Hematopoietic multipotent progenitor cell treated with erythropoietin and hydrocortisone succinate and interleukin-3 and kit ligand, for 17 days (in vitro differentiated cells): Measurements from ENCODE around the gene TUBG2.
"Not testable (repeated sequence)": the region's sequence is repeated elsewhere in the genome, so short reads cannot be mapped to it uniquely, and the experiment has no call there.

Source experiments
- DNase-seq: peaks from one replicate; pipeline ENCODE4 v3.0.0-alpha.2; 2015; ENCODE audit warnings: low spot score

TUBG2 gene

GRCh38 chr17:42653179-42654124, 5.6 kb upstream of the TUBG2 start:
- DNase-seq, result no peak

GRCh38 chr17:42655528-42655927, 3.6 kb upstream of the TUBG2 start:
- DNase-seq, result no peak

- no peak for DNase-seq
Measured at GRCh38 chr17:42657824-42658588, 1.1 kb upstream of the TUBG2 start.

DNA sequence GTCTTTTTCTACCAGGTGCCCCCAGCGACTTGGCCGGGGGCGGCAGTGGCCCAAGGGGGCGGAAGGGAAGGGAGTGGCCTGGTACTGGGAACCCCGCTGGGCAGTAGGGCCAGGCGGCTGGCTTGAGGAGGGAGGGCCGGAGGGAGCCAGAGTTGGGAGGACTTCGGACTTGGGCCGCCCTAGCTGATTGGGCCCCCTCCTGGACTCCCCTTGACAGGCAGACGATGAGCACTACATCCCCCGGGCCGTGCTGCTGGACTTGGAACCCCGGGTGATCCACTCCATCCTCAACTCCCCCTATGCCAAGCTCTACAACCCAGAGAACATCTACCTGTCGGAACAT, 819 bp downstream of the TUBG2 start:
- DNase-seq, result not testable (repeated sequence)

DNA sequence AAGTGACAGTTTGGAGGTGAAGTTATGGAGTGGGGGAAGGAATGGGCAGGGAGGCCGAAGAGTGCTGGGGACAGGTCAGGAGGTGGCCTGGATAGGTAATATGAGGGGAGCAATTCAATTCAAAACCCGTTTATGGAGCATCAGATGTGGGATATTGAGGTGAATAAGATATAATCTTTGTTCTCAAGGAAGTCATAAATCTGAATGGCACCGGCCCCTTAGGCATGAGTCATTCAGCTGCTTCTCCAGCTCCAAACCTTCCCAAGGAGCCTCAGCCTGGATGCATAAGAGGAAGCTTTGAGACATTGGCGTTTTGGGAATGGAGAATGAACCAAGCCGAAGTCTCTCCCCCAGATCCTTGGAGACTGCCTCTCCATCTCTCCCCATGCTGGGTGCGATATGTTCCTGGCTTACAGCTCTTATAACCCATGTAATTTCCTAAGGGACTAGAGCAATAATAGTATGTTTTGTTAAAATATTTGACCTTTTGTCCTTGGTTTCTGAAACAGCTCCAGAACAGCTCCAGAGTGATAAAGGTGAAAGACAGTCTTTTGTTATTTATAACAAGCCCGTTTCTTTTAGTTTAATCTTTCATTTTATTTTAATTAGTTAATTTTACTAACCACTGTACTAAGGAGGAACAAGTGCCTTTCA, 1.7 kb downstream of the TUBG2 start:
- no peak for DNase-seq

DNA sequence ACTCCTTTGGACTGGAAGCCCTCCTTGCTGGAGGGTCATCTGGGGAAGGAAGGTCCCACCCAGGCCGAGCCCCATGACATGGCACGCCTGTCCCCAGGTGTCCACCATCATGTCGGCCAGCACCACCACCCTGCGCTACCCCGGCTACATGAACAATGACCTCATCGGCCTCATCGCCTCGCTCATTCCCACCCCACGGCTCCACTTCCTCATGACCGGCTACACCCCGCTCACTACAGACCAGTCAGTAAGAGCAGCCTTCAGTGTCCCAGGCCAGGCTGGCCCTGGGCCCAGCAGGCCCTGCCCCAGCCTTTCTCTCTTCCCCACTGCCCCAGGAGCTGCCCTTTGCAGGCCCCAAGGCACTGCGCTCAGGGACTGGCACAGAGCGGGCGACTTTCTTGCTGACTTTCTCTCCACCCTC, 6.5 kb downstream of the TUBG2 start:
- no peak for DNase-seq

- DNase-seq, result not testable (repeated sequence)
Measured at GRCh38 chr17:42666126-42666525, 7.0 kb downstream of the TUBG2 start.

DNA sequence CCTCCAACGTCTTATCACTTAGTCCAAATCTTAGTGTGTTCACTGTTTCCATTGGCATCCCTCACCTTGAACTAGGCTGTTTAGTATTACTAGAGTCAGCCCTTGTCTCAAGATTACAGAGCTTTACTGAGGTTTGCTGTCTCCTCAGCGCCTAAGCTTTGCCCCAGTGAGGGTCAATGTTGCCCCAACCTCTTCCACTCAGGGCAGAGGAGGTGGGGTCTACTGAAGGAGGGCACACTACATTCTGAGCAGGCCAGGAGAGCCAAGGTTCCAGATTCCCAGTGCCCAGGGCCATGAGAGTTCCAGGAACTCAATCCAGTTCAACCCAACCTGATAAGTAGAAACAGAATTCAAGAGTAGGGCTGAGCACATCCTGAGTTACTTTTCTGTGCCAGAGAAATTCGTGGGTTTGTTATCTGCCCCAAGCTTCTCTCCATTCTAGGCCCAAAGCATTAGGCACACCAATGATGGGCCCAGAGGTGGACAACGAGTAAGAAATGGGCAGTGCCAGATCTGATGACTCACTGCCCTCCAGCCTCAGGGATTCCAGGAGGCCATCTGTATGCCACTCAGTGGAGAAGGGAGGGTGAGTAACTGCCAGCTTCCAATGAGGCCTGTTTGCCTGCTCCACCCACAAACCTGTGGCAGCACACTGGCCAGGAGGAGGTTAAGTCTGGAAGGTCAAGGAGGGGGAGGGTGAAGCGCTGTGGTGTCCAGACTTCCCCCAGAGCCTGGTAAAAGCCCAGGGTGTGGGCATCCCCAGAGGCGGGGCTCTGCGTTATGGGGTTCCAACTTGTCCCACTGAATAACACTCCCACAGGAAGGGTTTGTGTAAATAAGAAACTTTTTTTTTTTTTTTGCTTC, 8.2 kb downstream of the TUBG2 start:
- peak; percentile 49 for DNase-seq

DNA sequence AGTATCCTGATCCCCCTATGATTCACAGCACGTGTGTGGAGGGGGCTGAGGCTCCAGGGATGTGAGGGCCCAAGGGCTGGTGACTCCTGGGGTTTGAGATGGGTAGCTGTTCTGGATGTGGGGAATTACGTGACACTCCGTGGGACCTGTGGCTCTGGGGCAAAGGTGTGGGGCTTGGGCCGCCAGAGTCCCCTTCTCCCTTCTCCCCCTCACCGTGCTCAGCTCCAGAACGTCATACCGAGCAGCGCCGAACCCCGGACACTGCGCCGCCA, 10.6 kb downstream of the TUBG2 start:
- no peak for DNase-seq

DNA sequence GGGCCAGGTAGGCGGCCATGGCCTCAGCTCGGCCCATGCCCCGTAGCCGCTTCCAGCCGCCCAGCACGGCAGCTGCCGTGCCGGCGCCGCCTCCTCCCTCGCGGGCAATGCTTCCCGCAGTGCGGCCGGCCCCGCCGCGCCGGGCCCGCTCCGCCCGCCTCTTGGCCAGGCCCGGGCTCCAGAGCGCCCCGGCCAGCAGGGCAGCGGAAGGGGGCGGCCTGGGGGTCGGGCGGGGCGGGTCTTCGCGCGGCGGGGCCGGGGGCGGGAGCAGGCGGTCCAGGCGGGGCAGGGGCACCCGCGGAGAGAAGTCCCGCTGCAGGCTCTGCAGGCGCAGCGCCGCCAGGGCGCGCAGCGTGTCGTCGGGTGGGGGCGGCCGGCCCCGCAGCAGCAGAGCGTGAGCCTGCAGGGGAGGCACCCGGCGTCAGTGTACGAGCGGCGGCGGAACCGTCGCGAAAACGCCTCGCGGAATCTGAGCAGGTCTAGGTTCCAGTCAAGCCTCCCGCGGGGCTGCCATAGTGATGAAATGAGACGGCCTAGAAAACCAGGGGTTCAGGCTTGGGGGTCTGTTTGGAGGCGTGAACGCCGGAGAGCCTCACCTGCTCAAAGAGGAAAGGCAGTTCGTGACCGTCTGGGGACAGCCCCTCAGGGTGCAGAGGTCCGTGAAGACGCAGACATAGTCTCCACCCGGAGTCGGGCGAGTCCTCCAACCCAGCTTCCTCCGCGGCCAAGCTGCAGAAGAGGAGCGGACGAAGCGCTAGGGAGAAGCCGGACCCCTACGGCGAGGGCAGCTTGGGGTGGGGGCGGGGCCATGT, 11.1 kb downstream of the TUBG2 start:
- DNase-seq, result no peak

GRCh38 chr17:42670789-42671657, 11.9 kb downstream of the TUBG2 start:
- peak; percentile 28 for DNase-seq

GRCh38 chr17:42672038-42672437, 13.0 kb downstream of the TUBG2 start:
- no peak for DNase-seq

- DNase-seq, result no peak
Measured at GRCh38 chr17:42673266-42673884, 14.3 kb downstream of the TUBG2 start.

DNA sequence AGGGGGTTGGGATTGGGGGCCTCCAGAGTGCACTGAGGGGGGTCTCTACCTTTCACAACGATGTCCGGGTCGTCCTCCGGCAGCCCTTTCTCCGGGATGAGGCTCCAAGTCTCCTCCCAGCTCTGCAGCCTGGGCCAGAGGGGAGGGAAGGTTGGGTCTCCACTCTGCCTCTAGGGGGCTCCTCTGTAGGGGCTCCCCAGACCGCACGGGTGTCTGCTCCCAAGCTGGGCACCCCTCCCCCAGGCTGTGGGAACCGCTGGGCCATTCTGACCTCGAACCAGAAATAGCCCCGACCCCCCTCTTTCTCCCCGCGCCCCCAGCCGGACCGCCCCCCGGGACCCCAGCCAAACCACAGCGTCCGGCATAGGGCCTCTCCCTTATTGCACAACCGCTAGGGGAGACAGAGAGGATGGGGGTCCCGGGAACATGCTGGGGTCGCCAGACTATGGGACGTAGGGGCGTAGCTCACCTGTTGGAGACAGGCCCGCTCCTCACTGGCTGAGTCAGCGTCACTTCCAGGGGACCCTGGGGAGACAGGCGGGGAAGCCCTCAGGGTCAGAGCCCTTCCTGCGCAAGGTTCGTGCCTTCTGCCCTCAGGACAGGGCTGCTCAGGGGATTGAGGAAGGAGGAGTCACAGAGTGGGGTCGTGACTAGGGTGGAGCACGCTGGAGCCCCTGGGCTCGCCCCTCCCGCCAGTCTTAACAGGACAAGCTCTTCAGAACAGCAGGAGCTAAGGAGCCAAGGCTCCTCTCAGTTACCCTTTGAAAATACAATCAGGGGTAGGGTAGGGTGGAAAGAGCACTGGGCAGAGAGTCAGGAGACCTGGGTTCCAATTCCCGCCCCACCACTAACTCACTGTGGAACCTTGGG, 15.0 kb downstream of the TUBG2 start:
- peak; percentile 65 for DNase-seq

DNA sequence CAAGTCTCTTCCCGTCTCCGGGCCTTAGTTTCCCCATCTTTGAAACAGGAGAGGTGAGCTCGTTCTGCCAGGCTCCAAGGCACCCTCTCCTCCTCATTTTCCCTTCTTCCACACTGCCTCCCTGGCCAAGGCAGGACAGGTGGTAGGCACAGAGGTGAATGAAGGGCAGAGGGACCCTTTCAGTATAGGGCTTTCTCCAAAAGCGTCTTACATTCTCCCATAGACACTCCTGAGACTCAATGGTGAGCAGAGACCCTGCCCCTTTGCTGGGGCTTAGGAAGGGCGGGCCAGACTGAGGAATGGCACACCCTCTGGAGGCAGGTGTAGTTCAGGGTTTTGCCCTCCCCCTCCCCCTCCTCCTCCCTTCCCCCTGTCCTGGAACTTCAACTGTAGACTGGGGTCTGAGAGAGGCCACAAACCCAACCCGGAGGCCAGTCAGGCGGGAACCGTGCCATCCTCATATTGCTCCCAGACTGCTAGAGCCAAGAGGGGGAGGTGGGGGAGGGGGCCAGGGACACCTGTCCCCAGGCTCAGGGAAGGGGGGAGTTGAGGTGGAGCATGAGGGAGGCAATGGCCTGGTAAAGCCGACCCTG, 15.8 kb downstream of the TUBG2 start:
- peak; percentile 23 for DNase-seq

DNA sequence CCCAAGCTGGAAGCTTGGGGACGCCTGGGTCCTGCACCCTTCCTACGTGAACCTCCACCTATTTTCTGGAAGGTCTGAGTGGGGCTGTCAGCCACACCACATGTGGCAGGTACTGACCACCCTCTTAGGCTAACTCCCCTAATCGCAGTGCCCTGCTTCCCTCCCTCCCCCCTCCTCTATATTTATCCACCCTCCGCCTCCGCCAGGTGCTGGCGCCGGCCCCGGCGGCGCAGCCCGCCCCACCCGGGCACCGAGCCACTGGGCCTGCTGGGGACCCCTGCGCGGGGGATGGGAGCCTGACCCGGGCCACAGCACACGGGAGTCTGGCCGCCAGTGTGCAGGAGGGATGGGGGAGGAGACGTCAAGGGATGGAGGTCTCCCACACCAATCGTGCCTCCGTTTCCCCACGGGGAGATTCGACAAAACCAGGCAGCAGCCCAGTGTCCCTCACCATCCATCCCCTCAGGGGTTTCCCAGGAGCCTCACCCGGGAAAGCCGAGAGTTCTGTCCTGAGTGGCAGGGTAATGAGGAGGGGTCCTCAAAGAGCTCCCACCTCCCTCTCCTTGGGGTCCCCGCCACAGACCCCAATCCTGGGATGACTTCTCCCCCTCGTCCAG, 16.4 kb downstream of the TUBG2 start:
- DNase-seq, result no peak

GRCh38 chr17:42675965-42676423, 16.9 kb downstream of the TUBG2 start:
- peak; percentile 39 for DNase-seq
